RWPE2 (cell line): ENCODE data around the gene ADA.
A peak's percentile ranks its signal among the peaks of the same experiment; 100 is the strongest.

ENCODE experiments used
- ATAC-seq: fragments of 200-7000 bp; cut with Tn5 transposase; 3 replicates; pipeline ENCODE4 v1.9.1; 2021; ENCODE audit warnings: low read depth
- DNase-seq: peaks from one replicate; pipeline ENCODE4 v3.0.0-alpha.2; 2020; ENCODE audit warnings: low spot score
- H3K27ac ChIP-seq: fragments of 450-650 bp; 2 replicates; pipeline ENCODE4 v1.5.1; 2017; ENCODE audit warnings: mild to moderate bottlenecking; ENCODE audit not compliant: poor library complexity, severe bottlenecking
- H3K27me3 ChIP-seq: fragments of 250-450 bp; sonication (Bioruptor Pico); 2 replicates; pipeline ENCODE4 v1.5.1; 2021; ENCODE audit warnings: mild to moderate bottlenecking, moderate library complexity; ENCODE audit not compliant: insufficient read depth, poor library complexity, severe bottlenecking
- H3K36me3 ChIP-seq: fragments of 250-450 bp; sonication (Bioruptor Pico); 2 replicates; pipeline ENCODE4 v1.5.1; 2020; ENCODE audit warnings: low read depth, mild to moderate bottlenecking, moderate library complexity
- H3K4me1 ChIP-seq: fragments of 250-450 bp; sonication (Bioruptor Pico); 2 replicates; pipeline ENCODE4 v1.5.1; 2021; ENCODE audit warnings: mild to moderate bottlenecking, moderate library complexity; ENCODE audit not compliant: insufficient read depth, poor library complexity, severe bottlenecking
- H3K4me3 ChIP-seq: fragments of 250-450 bp; sonication (Bioruptor Pico); 2 replicates; pipeline ENCODE4 v1.5.1; 2021; ENCODE audit warnings: mild to moderate bottlenecking, moderate library complexity; ENCODE audit not compliant: severe bottlenecking
- H3K9me3 ChIP-seq: fragments of 250-450 bp; sonication (Bioruptor Pico); 2 replicates; pipeline ENCODE4 v1.5.1; 2021; ENCODE audit warnings: mild to moderate bottlenecking, moderate library complexity; ENCODE audit not compliant: severe bottlenecking
- TF ChIP-seq, protein P1 (sequence below): fragments of 450-650 bp; IDR thresholded peaks from one replicate; pipeline ENCODE4 v1.5.1; 2017; ENCODE audit warnings: mild to moderate bottlenecking, moderate library complexity; ENCODE audit not compliant: poor library complexity, severe bottlenecking

ADA gene

DNA sequence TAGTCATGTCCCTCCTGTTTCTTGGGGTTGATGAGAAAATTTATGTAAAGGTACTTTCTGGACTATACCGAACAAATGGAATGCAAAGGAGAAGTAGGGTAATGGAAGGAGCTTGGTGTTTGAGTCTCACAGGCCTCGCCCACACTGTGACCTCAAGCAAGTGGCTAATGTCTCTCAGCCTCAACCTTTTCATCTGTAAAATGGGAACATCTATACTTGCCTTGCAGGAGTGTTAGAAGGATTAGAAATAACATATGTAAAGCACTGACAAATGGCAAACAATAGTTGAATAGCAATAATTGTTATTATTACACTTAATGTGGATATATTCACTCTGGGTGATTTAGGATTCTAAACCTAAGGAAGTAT is 78.0 kb downstream of the ADA start:
- Histone ChIP-seq H3K36me3 (no peaks in the 10 kb centered on the region), H3K27me3 (no peaks in the 10 kb centered on the region), H3K27ac (peak overlapping the region; percentile 85), H3K9me3 (no peaks in the 10 kb centered on the region), H3K4me1 (peaks cover 30% of the 10 kb centered on the region), H3K4me3 (no peak overlapping the region)
- TF ChIP-seq, protein P1, sequence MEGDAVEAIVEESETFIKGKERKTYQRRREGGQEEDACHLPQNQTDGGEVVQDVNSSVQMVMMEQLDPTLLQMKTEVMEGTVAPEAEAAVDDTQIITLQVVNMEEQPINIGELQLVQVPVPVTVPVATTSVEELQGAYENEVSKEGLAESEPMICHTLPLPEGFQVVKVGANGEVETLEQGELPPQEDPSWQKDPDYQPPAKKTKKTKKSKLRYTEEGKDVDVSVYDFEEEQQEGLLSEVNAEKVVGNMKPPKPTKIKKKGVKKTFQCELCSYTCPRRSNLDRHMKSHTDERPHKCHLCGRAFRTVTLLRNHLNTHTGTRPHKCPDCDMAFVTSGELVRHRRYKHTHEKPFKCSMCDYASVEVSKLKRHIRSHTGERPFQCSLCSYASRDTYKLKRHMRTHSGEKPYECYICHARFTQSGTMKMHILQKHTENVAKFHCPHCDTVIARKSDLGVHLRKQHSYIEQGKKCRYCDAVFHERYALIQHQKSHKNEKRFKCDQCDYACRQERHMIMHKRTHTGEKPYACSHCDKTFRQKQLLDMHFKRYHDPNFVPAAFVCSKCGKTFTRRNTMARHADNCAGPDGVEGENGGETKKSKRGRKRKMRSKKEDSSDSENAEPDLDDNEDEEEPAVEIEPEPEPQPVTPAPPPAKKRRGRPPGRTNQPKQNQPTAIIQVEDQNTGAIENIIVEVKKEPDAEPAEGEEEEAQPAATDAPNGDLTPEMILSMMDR, result no peak
- ATAC-seq, result no peak
- DNase-seq, result no peak

DNA sequence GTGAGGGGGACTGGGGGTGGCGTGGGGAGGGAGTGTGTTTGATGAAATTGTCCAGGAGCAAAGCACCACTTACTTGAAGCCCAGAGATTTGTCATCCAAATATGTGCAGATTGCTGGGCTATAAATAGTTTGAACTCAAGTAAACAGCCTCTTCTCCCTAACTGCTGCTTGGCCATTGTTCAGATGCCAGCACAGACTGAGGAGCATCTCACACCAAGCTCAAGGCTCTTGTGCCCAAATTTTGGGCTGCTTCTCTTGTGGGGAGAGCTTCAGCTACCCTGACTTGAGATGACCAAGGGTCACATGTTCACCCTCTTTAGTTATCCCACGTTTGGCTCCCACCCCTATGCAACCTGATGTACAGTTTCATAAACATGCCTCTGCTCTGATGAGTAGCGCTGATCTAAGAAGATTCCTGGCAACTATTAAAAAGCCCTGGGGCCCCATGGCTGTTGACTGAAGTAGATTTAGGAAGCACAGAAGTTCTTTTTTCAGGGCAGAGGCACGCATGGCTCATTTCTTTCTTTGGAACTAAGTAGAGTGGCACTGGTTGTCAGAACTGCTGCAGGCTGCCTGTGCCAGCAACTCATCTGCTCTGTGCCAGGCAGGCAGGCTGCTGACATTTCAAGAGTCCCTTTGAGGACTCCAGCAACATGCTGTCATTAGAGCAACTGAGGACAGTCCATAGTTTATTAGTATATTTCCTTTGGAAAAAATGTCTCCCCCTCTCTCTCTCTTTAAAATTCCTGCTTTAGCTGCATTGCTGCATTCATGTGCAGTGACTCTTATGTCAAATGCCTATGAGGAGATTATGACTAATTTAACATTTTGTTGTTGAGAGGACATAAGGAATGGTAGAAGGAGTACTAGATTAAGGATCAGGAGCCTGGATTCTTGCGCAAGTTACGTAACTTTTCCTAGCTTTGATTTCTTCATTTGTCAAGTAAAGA is 78.7 kb downstream of the ADA start:
- peak; percentile 88 for ATAC-seq
- Histone ChIP-seq H3K9me3 (no peaks in the 10 kb centered on the region), H3K4me3 (no peak overlapping the region), H3K27ac (peak overlapping the region; percentile 85), H3K36me3 (no peaks in the 10 kb centered on the region), H3K27me3 (no peaks in the 10 kb centered on the region), H3K4me1 (peaks cover 30% of the 10 kb centered on the region)
- DNase-seq, result peak; percentile 89
- TF ChIP-seq, protein P1, result peak; percentile 14

DNA sequence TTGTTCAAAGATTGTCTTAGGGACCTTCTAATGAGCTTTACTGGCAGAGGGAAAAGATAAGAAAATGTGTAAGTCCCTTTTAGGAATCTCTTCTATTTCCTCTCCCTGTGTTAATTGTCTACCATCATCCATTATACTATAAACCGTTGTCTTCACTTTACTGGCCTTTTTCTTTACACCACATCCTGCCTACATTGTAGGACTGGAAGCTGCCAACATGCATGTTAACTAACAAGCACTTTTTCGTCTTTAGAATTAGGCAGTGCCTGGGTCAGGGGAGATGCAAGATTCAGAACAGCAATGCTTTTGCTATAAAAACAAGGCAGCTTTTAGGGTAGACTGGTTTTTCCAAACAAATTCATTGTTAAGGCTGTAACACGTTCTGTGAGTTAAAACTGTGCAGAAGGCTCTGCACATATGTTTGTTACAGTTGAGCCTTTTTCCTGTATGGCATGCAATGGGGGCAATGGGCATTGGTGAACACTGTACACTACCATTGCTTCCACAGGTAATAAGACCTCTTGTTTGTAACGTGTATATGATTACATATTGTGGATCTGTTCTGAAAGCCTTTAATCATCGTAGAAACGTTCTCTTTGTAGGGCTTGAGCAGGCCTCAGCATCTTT is 80.0 kb downstream of the ADA start:
- no peak for DNase-seq
- Histone ChIP-seq H3K9me3 (no peaks in the 10 kb centered on the region), H3K27me3 (no peaks in the 10 kb centered on the region), H3K4me3 (no peak overlapping the region), H3K4me1 (peaks cover 29% of the 10 kb centered on the region), H3K27ac (peak overlapping the region; percentile 85), H3K36me3 (no peaks in the 10 kb centered on the region)
- TF ChIP-seq, protein P1, result no peak
- ATAC-seq, result no peak

GRCh38 chr20:44570367-44570766 is 81.1 kb downstream of the ADA start:
- TF ChIP-seq, protein P1, result no peak

More at GRCh38 chr20:44570367-44570766, 81.1 kb downstream of the ADA start:
- no peaks in the 10 kb centered on the region for H3K36me3 ChIP-seq
- no peak overlapping the region for H3K4me3 ChIP-seq
- H3K27me3 ChIP-seq, result no peaks in the 10 kb centered on the region
- ATAC-seq, result no peak
- H3K4me1 ChIP-seq, result peaks cover 30% of the 10 kb centered on the region
- no peak for DNase-seq
- H3K9me3 ChIP-seq, result no peaks in the 10 kb centered on the region
- H3K27ac ChIP-seq, result no peak overlapping the region
